Measurements from ENCODE around the gene ACAT2.
"Not testable (repeated sequence)": the region's sequence is repeated elsewhere in the genome, so short reads cannot be mapped to it uniquely, and the experiment has no call there.

The ACAT2 gene

GRCh38 chr6:159761873-159762680 lies at the start of gene ACAT2:
Gene ACAT2, plus strand, starts transcription at chr6:159762045. Its CDS starts 43 bp downstream, at chr6:159762088.
- peak; percentile 98 for DNase-seq

GRCh38 chr6:159712389-159712788 lies 49.5 kb upstream of the ACAT2 start:
- DNase-seq: not testable (repeated sequence)

GRCh38 chr6:159713984-159714383 lies 47.9 kb upstream of the ACAT2 start:
- DNase-seq: no peak

GRCh38 chr6:159714404-159714803 lies 47.4 kb upstream of the ACAT2 start:
- no peak for DNase-seq

- no peak for DNase-seq
Measured at GRCh38 chr6:159715166-159715565, 46.7 kb upstream of the ACAT2 start.

- DNase-seq: no peak
Measured at GRCh38 chr6:159715605-159716004, 46.2 kb upstream of the ACAT2 start.

GRCh38 chr6:159716247-159717096 lies 45.4 kb upstream of the ACAT2 start:
- DNase-seq: no peak

- no peak for DNase-seq
Measured at GRCh38 chr6:159718634-159719033, 43.2 kb upstream of the ACAT2 start.

- DNase-seq: no peak
Measured at GRCh38 chr6:159719287-159719686, 42.6 kb upstream of the ACAT2 start.

- DNase-seq: peak; percentile 33
Measured at GRCh38 chr6:159720708-159721107, 41.1 kb upstream of the ACAT2 start.

GRCh38 chr6:159721981-159722380 lies 39.9 kb upstream of the ACAT2 start:
- DNase-seq: not testable (repeated sequence)

- no peak for DNase-seq
Measured at GRCh38 chr6:159722655-159723054, 39.2 kb upstream of the ACAT2 start.

- no peak for DNase-seq
Measured at GRCh38 chr6:159723259-159723658, 38.6 kb upstream of the ACAT2 start.

GRCh38 chr6:159724778-159725177 lies 37.1 kb upstream of the ACAT2 start:
- DNase-seq: no peak

GRCh38 chr6:159725208-159725607 lies 36.6 kb upstream of the ACAT2 start:
- DNase-seq: not testable (repeated sequence)

GRCh38 chr6:159726255-159726917 lies 35.5 kb upstream of the ACAT2 start:
- no peak for DNase-seq

- DNase-seq: peak; percentile 98
Measured at GRCh38 chr6:159726918-159727716, 34.7 kb upstream of the ACAT2 start, which contains the start of gene WTAP. Gene WTAP, plus strand, starts transcription at chr6:159727506. Its CDS starts 8,760 bp downstream, at chr6:159736266.

- DNase-seq: peak; percentile 84
Measured at GRCh38 chr6:159727717-159728445, 34.0 kb upstream of the ACAT2 start.

GRCh38 chr6:159728531-159728964 lies 33.3 kb upstream of the ACAT2 start:
- peak; percentile 54 for DNase-seq

- DNase-seq: peak; percentile 24
Measured at GRCh38 chr6:159729598-159730331, 32.1 kb upstream of the ACAT2 start.

- DNase-seq: no peak
Measured at GRCh38 chr6:159730332-159730676, 31.5 kb upstream of the ACAT2 start.

All from eye (tissue), 1 donor.